PC-9 (cell line): Measurements from ENCODE around the gene EDEM2. TPM values are rescaled to one million over a fixed set of nuclear protein-coding genes. Genes with fewer than 3 reads are reported as not detected.
A peak's percentile ranks its signal among the peaks of the same experiment; 100 is the strongest.
"Not testable (repeated sequence)": the region's sequence is repeated elsewhere in the genome, so short reads cannot be mapped to it uniquely, and the experiment has no call there.

Experiments
- Bru-seq: library from RNA; stranded (reverse); fragments of 400-500 nt; gene quantifications from one replicate; lab custom pipeline; 2021; lab: Mats Ljungman, UMichigan
- BruChase-seq, 2 experiments: library from RNA; stranded (reverse); fragments of 400-500 nt; gene quantifications; one replicate each; lab custom pipeline; 2021; lab: Mats Ljungman, UMichigan
- BruUV-seq: library from RNA; stranded (reverse); fragments of 400-500 nt; replicated peaks from 2 replicates; lab custom pipeline; 2021; lab: Mats Ljungman, UMichigan
- CTCF ChIA-PET: fragments of 300-600 bp; sonication (Branson Sonifier 250); formaldehyde crosslinking; loops from one replicate; lab custom pipeline; 2022; ENCODE audit warnings: antibody characterized with exemption; lab: Charles Lee
- POLR2A ChIA-PET: fragments of 300-600 bp; sonication (Branson Sonifier 250); formaldehyde crosslinking; loops from one replicate; lab custom pipeline; 2022; ENCODE audit warnings: antibody characterized with exemption; ENCODE audit not compliant: unreplicated experiment; lab: Charles Lee
- DNase-seq, 2 experiments: peaks; one replicate each; pipeline versions ENCODE4 v3.0.0 to v3.0.0-alpha.2; 2015 to 2022; ENCODE audit warnings: mixed read lengths in 1 of 2
- H2AFZ ChIP-seq: fragments of 200-600 bp; sonication (generic); 2 replicates; pipeline ENCODE4 v1.8.1; 2017; ENCODE audit warnings: antibody characterized with exemption
- H3F3A ChIP-seq: fragments of 200-600 bp; sonication (generic); 2 replicates; pipeline ENCODE4 v1.8.1; 2017; ENCODE audit warnings: antibody characterized with exemption, mild to moderate bottlenecking, low read depth; ENCODE audit not compliant: insufficient read depth
- H3K27ac ChIP-seq: fragments of 200-600 bp; sonication (generic); 2 replicates; pipeline ENCODE4 v1.6.1; 2016; ENCODE audit warnings: mixed run types
- H3K27me3 ChIP-seq: fragments of 200-600 bp; sonication (generic); 2 replicates; pipeline ENCODE4 v1.6.1; 2016; ENCODE audit warnings: low read depth, mixed run types; ENCODE audit not compliant: insufficient read depth
- H3K36me3 ChIP-seq: fragments of 200-600 bp; sonication (generic); 2 replicates; pipeline ENCODE4 v1.6.1; 2016; ENCODE audit warnings: low read depth, mixed run types
- H3K4me1 ChIP-seq: fragments of 200-600 bp; sonication (generic); replicated peaks from 2 replicates; pipeline ENCODE4 v1.6.1; 2016; ENCODE audit warnings: mixed run types; ENCODE audit not compliant: insufficient read depth
- H3K4me2 ChIP-seq: fragments of 200-600 bp; sonication (generic); 2 replicates; pipeline ENCODE4 v1.6.1; 2017; ENCODE audit warnings: mixed run types
- H3K4me3 ChIP-seq: fragments of 200-600 bp; sonication (generic); 2 replicates; pipeline ENCODE4 v1.6.1; 2016; ENCODE audit warnings: mixed run types
- H3K79me2 ChIP-seq: fragments of 200-600 bp; sonication (generic); 2 replicates; pipeline ENCODE4 v1.6.1; 2017; ENCODE audit warnings: low read depth, mixed run types
- H3K9me2 ChIP-seq: fragments of 200-600 bp; sonication (generic); 2 replicates; pipeline ENCODE4 v1.8.1; 2017; ENCODE audit warnings: mild to moderate bottlenecking; ENCODE audit not compliant: insufficient read depth
- H3K9me3 ChIP-seq: fragments of 200-600 bp; sonication (generic); 2 replicates; pipeline ENCODE4 v1.8.1; 2016; ENCODE audit warnings: low read depth; ENCODE audit not compliant: insufficient read depth
- H4K20me1 ChIP-seq: fragments of 200-600 bp; sonication (generic); 2 replicates; pipeline ENCODE4 v1.8.1; 2017; ENCODE audit not compliant: insufficient read depth
- EZH2 ChIP-seq: fragments of 200-600 bp; sonication (generic); IDR thresholded peaks from 2 replicates; pipeline ENCODE4 v1.8.0; 2017; ENCODE audit warnings: antibody characterized with exemption, low read depth
- intact Hi-C: fragments of 100-400 bp; cut with micrococcal nuclease; formaldehyde crosslinking; loops from one replicate; pipeline ENCODE4 v1.10.0; 2022; ENCODE audit not compliant: unreplicated experiment
- long read RNA-seq: library from polyadenylated mRNA; stranded (forward); transcript quantifications from one replicate; pipeline ENCODE4 v2.0.0, GENCODE V29; 2022
- total RNA-seq: library from RNA; stranded (reverse); gene quantifications from 2 replicates; pipeline ENCODE4 v1.2.3, GENCODE V29; 2021
- TF ChIP-seq, protein P1 (sequence below): fragments of 200-600 bp; sonication (generic); conservative IDR thresholded peaks from 2 replicates; pipeline ENCODE4 v1.6.1; 2017; ENCODE audit warnings: mixed run types, antibody characterized with exemption, mild to moderate bottlenecking, moderate library complexity

Gene EDEM2
- 28.6 and 34.9 TPM in 2 replicates for total RNA-seq
- percentile 71 among the genes with signal in this experiment for Bru-seq, nascent RNA
- percentile 71 among the genes with signal in this experiment for BruChase-seq, experiment 1, labeled RNA remaining after a 2-hour chase
- percentile 64 among the genes with signal in this experiment for BruChase-seq, experiment 2, labeled RNA remaining after a 6-hour chase
- long read RNA-seq, transcript EDEM2-202 (11 exons, 1,919 nt) = major isoform, 71 of 114 reads
- long read RNA-seq, partial matches to known transcripts = 5 of 114 reads
- long read RNA-seq, other reads (novel, unspliced or antisense) = 38 of 114 reads

- no peaks in the 10 kb centered on the region for H3K36me3 ChIP-seq
- intact Hi-C loops = loop anchor here (1.0 to 2.0 kb wide), 2 partner anchors 54 to 116 kb away; partner anchors contain the start of gene TRPC4AP
- H3K4me1 ChIP-seq = peaks cover 14% of the 10 kb centered on the region
- no peak for TF ChIP-seq EZH2
- TF ChIP-seq, protein P1, sequence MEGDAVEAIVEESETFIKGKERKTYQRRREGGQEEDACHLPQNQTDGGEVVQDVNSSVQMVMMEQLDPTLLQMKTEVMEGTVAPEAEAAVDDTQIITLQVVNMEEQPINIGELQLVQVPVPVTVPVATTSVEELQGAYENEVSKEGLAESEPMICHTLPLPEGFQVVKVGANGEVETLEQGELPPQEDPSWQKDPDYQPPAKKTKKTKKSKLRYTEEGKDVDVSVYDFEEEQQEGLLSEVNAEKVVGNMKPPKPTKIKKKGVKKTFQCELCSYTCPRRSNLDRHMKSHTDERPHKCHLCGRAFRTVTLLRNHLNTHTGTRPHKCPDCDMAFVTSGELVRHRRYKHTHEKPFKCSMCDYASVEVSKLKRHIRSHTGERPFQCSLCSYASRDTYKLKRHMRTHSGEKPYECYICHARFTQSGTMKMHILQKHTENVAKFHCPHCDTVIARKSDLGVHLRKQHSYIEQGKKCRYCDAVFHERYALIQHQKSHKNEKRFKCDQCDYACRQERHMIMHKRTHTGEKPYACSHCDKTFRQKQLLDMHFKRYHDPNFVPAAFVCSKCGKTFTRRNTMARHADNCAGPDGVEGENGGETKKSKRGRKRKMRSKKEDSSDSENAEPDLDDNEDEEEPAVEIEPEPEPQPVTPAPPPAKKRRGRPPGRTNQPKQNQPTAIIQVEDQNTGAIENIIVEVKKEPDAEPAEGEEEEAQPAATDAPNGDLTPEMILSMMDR = no peak
- DNase-seq = peak; percentile 89 to 96
- no TSS peak for BruUV-seq
- POLR2A ChIA-PET = interaction anchor here (0.5 to 0.7 kb wide), 7 partner anchors 240 to 1333 kb away, joined by 3 to 14 read pairs (median 3); partner anchors contain the start of gene NCOA6
- H3K9me3 ChIP-seq = no peaks in the 10 kb centered on the region
- peak within 1 kb of the TSS; percentile 90 for H3K4me2 ChIP-seq
- no peaks in the 10 kb centered on the region for H4K20me1 ChIP-seq
- H3K9me2 ChIP-seq = no peaks in the 10 kb centered on the region
- H3K4me3 ChIP-seq = peak within 1 kb of the TSS; percentile 93
- CTCF ChIA-PET = interaction anchor here (0.6 to 1.0 kb wide), 7 partner anchors 51 to 129 kb away, joined by 3 to 5 read pairs (median 3); no protein-coding TSS in a partner anchor
- peaks cover 13% of the 10 kb centered on the region for H3K79me2 ChIP-seq
- peaks cover 23% of the 10 kb centered on the region for H3F3A ChIP-seq
- no peaks in the 10 kb centered on the region for H3K27me3 ChIP-seq
- peak within 1 kb of the TSS; percentile 94 for H3K27ac ChIP-seq
- peak within 1 kb of the TSS; percentile 95 for H2AFZ ChIP-seq
Observed at GRCh38 chr20:35146920-35147574, at the start of gene EDEM2. TSS of gene EDEM2 (minus strand) at chr20:35147336. CDS start at chr20:35147258, 78 bp downstream.

- Histone ChIP-seq H3F3A (peaks cover 15% of the 10 kb centered on the region), H3K4me1 (peaks cover 16% of the 10 kb centered on the region), H3K4me2 (no peak overlapping the region), H4K20me1 (no peaks in the 10 kb centered on the region), H3K79me2 (no peaks in the 10 kb centered on the region), H3K27ac (no peak overlapping the region), H3K36me3 (no peaks in the 10 kb centered on the region), H3K9me2 (no peaks in the 10 kb centered on the region), H3K9me3 (peaks cover 16% of the 10 kb centered on the region), H3K4me3 (no peak overlapping the region), H3K27me3 (no peaks in the 10 kb centered on the region), H2AFZ (no peak overlapping the region)
- no TSS peak for BruUV-seq
- intact Hi-C loops = no loop called here
- ChIA-PET CTCF (no interaction called here), POLR2A (interaction anchor here (0.7 kb wide), 1 partner anchor 54 kb away, joined by 4 read pairs; no protein-coding TSS in a partner anchor)
- DNase-seq = no peak
- TF ChIP-seq, protein P1 = no peak
- no peak for TF ChIP-seq EZH2
Observed at GRCh38 chr20:35196313-35196712, 49.2 kb upstream of the EDEM2 start.

GRCh38 chr20:35193031-35193791, 46.1 kb upstream of the EDEM2 start:
- POLR2A ChIA-PET, H2AFZ ChIP-seq, intact Hi-C loops, H3F3A ChIP-seq, BruUV-seq, H4K20me1 ChIP-seq, H3K4me2 ChIP-seq, DNase-seq, H3K4me3 ChIP-seq, H3K9me3 ChIP-seq, H3K27ac ChIP-seq, H3K4me1 ChIP-seq, H3K27me3 ChIP-seq, H3K9me2 ChIP-seq, H3K79me2 ChIP-seq, H3K36me3 ChIP-seq: not testable (repeated sequence)
- CTCF ChIA-PET = interaction anchor here (0.7 to 1.0 kb wide), 2 partner anchors 10 to 293 kb away, joined by 3 to 6 read pairs; no protein-coding TSS in a partner anchor
